Keratinocyte (primary cell): ENCODE results near the gene LGALS7. TPM values are rescaled to one million over a fixed set of nuclear protein-coding genes. Genes with fewer than 3 reads are reported as not detected.
"Not testable (repeated sequence)": the region's sequence is repeated elsewhere in the genome, so short reads cannot be mapped to it uniquely, and the experiment has no call there.

Experiments
- DNase-seq: peaks from one replicate; pipeline ENCODE4 v3.0.0-alpha.2; 2011; ENCODE audit warnings: low read depth, missing footprints, low spot score
- FAIRE-seq: peaks from 2 replicates; lab custom pipeline; 2011; peaks lifted over from hg19 to GRCh38; lab: Jason Lieb, UNC
- H2AFZ ChIP-seq: 2 replicates; pipeline ENCODE4 v1.6.0; 2012; ENCODE audit warnings: low read length, control low read depth, inconsistent platforms; ENCODE audit not compliant: control insufficient read depth
- H3K27ac ChIP-seq: 2 replicates; pipeline ENCODE4 v1.5.1; 2011; ENCODE audit warnings: low read length; ENCODE audit not compliant: control insufficient read depth, insufficient read depth
- H3K27me3 ChIP-seq: 3 replicates; pipeline ENCODE4 v1.6.0; 2011; ENCODE audit warnings: low read length; ENCODE audit not compliant: control insufficient read depth, insufficient read depth; ENCODE audit errors: extremely low read depth
- H3K36me3 ChIP-seq, 2 experiments: 2 replicates in 1 of 2; 3 replicates in 1 of 2; pipeline ENCODE4 v1.5.1; 2011; ENCODE audit warnings: low read length in 2 of 2, mild to moderate bottlenecking in 1 of 2; ENCODE audit not compliant: control insufficient read depth in 2 of 2, insufficient read depth in 2 of 2; ENCODE audit errors: extremely low read depth in 1 of 2
- H3K4me1 ChIP-seq: 3 replicates; pipeline ENCODE4 v1.5.1; 2011; ENCODE audit warnings: low read length; ENCODE audit not compliant: control insufficient read depth, insufficient read depth; ENCODE audit errors: extremely low read depth
- H3K4me2 ChIP-seq: 3 replicates; pipeline ENCODE4 v1.6.0; 2011; ENCODE audit warnings: low read depth, low read length; ENCODE audit not compliant: control insufficient read depth, insufficient read depth; ENCODE audit errors: extremely low read depth
- H3K4me3 ChIP-seq, 3 experiments: fragments of 200-600 bp in 1 of 3; sonication (generic) in 1 of 3; 2 replicates in 2 of 3; 3 replicates in 1 of 3; pipeline ENCODE4 v1.5.1; 2011 to 2016; ENCODE audit warnings: low read length in 3 of 3, mild to moderate bottlenecking in 3 of 3, control low read depth in 2 of 3, inconsistent platforms in 1 of 3, low read depth in 1 of 3, mixed read lengths in 1 of 3, mixed run types in 1 of 3, moderate library complexity in 1 of 3; ENCODE audit not compliant: control insufficient read depth in 2 of 3, insufficient read depth in 2 of 3; ENCODE audit errors: extremely low read depth in 1 of 3
- H3K79me2 ChIP-seq: 2 replicates; pipeline ENCODE4 v1.6.0; 2012; ENCODE audit warnings: low read length; ENCODE audit not compliant: control insufficient read depth, insufficient read depth
- H3K9ac ChIP-seq: 3 replicates; pipeline ENCODE4 v1.6.0; 2011; ENCODE audit warnings: low read length; ENCODE audit not compliant: control insufficient read depth, insufficient read depth; ENCODE audit errors: extremely low read depth
- H3K9me1 ChIP-seq: 3 replicates; pipeline ENCODE4 v1.6.0; 2011; ENCODE audit warnings: low read length; ENCODE audit not compliant: control insufficient read depth, insufficient read depth; ENCODE audit errors: extremely low read depth
- H3K9me3 ChIP-seq: 2 replicates; pipeline ENCODE4 v1.5.1; 2012; ENCODE audit warnings: low read depth, low read length; ENCODE audit not compliant: control insufficient read depth
- H4K20me1 ChIP-seq: 3 replicates; pipeline ENCODE4 v1.6.0; 2011; ENCODE audit warnings: low read length; ENCODE audit not compliant: control insufficient read depth, insufficient read depth; ENCODE audit errors: extremely low read depth
- EZH2 ChIP-seq: IDR thresholded peaks from one replicate; pipeline ENCODE4 v1.6.1; 2012; ENCODE audit warnings: inconsistent platforms, mild to moderate bottlenecking, low read length, moderate library complexity
- dilution Hi-C: fragments of 300-500 bp; cut with MboI; formaldehyde crosslinking; loops from one replicate; pipeline ENCODE4 v1.7.0; 2020; ENCODE audit warnings: low sequenced_read_pairs; ENCODE audit not compliant: extremely low pct_ligation_motif_present
- polyA plus RNA-seq, 5 experiments: library from polyadenylated mRNA; depleted of rRNA in 3 of 5; stranded (reverse) in 3 of 5; stranded (forward) in 1 of 5; unstranded in 1 of 5; fragments of >200 nt; gene quantifications; 1 replicate in 1 of 5; 2 replicates in 3 of 5; 3 replicates in 1 of 5; pipeline versions ENCODE4 v1.2.1 to v1.2.3, GENCODE V29; 2011 to 2012; ENCODE audit warnings: missing spikeins in 2 of 5, low read depth in 1 of 5, low replicate concordance in 1 of 5
- TF ChIP-seq, protein P1 (sequence below), 3 experiments: IDR thresholded peaks in 1 of 3; conservative IDR thresholded peaks in 1 of 3; optimal IDR thresholded peaks in 1 of 3; 2 replicates in 2 of 3; 3 replicates in 1 of 3; pipeline versions ENCODE3 to v1.5.1; 2011; ENCODE audit warnings: low read length in 3 of 3, mild to moderate bottlenecking in 3 of 3, moderate library complexity in 2 of 3, control low read depth in 1 of 3, inconsistent platforms in 1 of 3; ENCODE audit not compliant: insufficient read depth in 2 of 3; ENCODE audit errors: extremely low read depth in 1 of 3

The LGALS7 gene
- polyA plus RNA-seq, 1 donor (not counting 4 experiments of a cell fraction or from before 2014, with no cell fraction given) = 9.1 TPM

DNA sequence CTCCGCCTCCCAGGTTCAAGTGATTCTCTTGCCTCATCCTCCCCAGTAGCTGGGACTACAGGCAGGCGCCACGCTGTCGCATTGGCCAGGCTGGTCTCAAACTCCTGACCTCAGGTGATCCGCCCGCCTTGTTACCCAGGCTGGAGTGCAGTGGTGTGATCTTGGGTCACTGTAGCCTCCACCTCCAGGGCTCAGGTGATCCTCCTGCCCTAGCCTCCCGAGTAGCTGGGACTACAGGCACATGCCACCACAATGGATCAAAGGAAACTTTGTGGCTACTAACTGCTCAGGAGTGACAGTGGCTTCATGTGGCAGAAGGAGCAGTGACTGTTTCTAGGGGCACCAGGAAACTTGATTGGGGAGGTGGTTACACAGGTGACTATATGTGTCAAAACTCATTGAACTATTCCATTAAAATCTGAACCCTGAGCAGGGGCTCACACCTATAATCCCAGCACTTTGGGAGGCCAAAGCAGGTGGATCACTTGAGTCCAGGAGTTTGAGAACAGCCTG, 11.9 kb upstream of the LGALS7 start:
- H3K9me1 ChIP-seq = no peaks in the 10 kb centered on the region
- FAIRE-seq = no peak
- no peak for DNase-seq
- no peak overlapping the region for H3K4me2 ChIP-seq
- H2AFZ ChIP-seq = no peak overlapping the region
- dilution Hi-C loops = no loop called here
- H3K27me3 ChIP-seq = no peaks in the 10 kb centered on the region
- no peak overlapping the region for H3K9ac ChIP-seq
- no peaks in the 10 kb centered on the region for H3K36me3 ChIP-seq
- H3K27ac ChIP-seq = no peak overlapping the region
- H3K79me2 ChIP-seq = peaks cover 1% of the 10 kb centered on the region
- H3K4me1 ChIP-seq = peaks cover 17% of the 10 kb centered on the region
- TF ChIP-seq EZH2 = no peak
- TF ChIP-seq, protein P1, sequence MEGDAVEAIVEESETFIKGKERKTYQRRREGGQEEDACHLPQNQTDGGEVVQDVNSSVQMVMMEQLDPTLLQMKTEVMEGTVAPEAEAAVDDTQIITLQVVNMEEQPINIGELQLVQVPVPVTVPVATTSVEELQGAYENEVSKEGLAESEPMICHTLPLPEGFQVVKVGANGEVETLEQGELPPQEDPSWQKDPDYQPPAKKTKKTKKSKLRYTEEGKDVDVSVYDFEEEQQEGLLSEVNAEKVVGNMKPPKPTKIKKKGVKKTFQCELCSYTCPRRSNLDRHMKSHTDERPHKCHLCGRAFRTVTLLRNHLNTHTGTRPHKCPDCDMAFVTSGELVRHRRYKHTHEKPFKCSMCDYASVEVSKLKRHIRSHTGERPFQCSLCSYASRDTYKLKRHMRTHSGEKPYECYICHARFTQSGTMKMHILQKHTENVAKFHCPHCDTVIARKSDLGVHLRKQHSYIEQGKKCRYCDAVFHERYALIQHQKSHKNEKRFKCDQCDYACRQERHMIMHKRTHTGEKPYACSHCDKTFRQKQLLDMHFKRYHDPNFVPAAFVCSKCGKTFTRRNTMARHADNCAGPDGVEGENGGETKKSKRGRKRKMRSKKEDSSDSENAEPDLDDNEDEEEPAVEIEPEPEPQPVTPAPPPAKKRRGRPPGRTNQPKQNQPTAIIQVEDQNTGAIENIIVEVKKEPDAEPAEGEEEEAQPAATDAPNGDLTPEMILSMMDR (optimal IDR thresholded peaks at IDR 0.05 in 1 of 3, IDR thresholded peaks at IDR 0.05 in 1 of 3, conservative IDR thresholded peaks at IDR 0.05 in 1 of 3; ENCODE audit: extremely low read depth in 1 of 3, insufficient read depth in 2 of 3, low read length in 3 of 3) = no peak
- no peaks in the 10 kb centered on the region for H4K20me1 ChIP-seq
- no peaks in the 10 kb centered on the region for H3K9me3 ChIP-seq
- no peak overlapping the region for H3K4me3 ChIP-seq

DNA sequence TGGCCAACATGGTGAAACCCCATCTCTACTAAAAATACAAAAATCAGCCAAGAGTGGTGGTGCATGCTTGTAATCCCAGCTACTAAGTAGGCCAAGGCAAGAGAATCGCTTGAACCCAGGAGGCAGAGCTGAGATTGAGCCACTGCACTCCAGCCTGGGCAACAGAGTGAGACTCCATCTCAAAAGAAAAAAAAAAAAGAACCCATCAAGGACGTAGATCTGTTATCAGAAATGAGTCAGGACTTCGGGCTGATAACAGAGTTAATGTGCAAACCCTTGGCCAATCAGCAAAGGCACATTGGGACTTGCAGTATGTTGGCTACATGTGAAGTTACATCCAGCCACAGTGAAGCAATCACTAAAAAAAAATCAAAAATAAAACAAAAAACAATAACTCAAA, 10.9 kb upstream of the LGALS7 start:
- Histone ChIP-seq H3K9me3 (no peaks in the 10 kb centered on the region), H3K4me2 (no peak overlapping the region), H3K27ac (no peak overlapping the region), H3K27me3 (no peaks in the 10 kb centered on the region), H3K4me3 (no peak overlapping the region), H3K9me1 (no peaks in the 10 kb centered on the region), H3K36me3 (no peaks in the 10 kb centered on the region), H3K9ac (no peak overlapping the region), H4K20me1 (no peaks in the 10 kb centered on the region), H3K4me1 (peaks cover 17% of the 10 kb centered on the region), H3K79me2 (no peaks in the 10 kb centered on the region), H2AFZ (no peak overlapping the region)
- no peak for TF ChIP-seq EZH2
- TF ChIP-seq, protein P1 (optimal IDR thresholded peaks at IDR 0.05 in 1 of 3, IDR thresholded peaks at IDR 0.05 in 1 of 3, conservative IDR thresholded peaks at IDR 0.05 in 1 of 3; ENCODE audit: extremely low read depth in 1 of 3, insufficient read depth in 2 of 3, low read length in 3 of 3) = no peak
- FAIRE-seq (no peak), DNase-seq (no peak)
- dilution Hi-C loops = no loop called here

DNA sequence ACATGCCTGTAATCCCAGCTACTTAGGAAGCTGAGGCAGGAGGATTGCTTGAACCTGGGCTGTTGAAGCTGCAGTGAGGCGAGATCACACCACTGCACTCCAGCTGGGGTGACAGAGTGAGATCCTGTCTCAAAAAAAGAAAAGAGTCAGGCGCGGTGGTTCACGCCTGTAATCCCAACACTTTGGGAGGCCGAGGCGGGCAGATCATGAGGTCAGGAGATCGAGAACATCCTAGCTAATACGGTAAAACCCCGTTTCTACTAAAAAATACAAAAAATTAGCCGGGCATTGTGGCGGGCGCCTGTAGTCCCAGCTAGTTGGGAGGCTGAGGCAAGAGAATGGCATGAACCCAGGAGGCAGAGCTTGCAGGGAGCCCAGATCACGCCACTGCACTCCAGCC, 8.9 kb upstream of the LGALS7 start:
- H3K4me3 ChIP-seq, H3K27me3 ChIP-seq, H2AFZ ChIP-seq, H4K20me1 ChIP-seq, H3K9me1 ChIP-seq, FAIRE-seq, DNase-seq, H3K4me2 ChIP-seq, H3K36me3 ChIP-seq, H3K4me1 ChIP-seq, H3K79me2 ChIP-seq, H3K9me3 ChIP-seq, dilution Hi-C loops, H3K27ac ChIP-seq, H3K9ac ChIP-seq: not testable (repeated sequence)
